Esophagus muscularis mucosa (tissue), 4 donors: ENCODE data around the gene LIME1.

Experiments
- EP300 ChIP-seq: sonication (generic); formaldehyde crosslinking; IDR thresholded peaks from one replicate; pipeline ENCODE4 v1.6.1; 2017; ENCODE audit warnings: antibody characterized with exemption
- POLR2A ChIP-seq: fragments of 450-650 bp; IDR thresholded peaks from one replicate; pipeline ENCODE4 v1.6.1; 2017; ENCODE audit warnings: antibody characterized with exemption, moderate library complexity, mild to moderate bottlenecking, low read depth
- TF ChIP-seq, protein P1 (sequence below), 3 experiments: fragments of 200-600 bp in 2 of 3; fragments of 450-650 bp in 1 of 3; sonication (generic) in 2 of 3; IDR thresholded peaks; one replicate each; pipeline ENCODE4 v1.5.1; 2017 to 2019; ENCODE audit warnings: antibody characterized with exemption in 3 of 3, mild to moderate bottlenecking in 2 of 3, moderate library complexity in 1 of 3

DNA sequence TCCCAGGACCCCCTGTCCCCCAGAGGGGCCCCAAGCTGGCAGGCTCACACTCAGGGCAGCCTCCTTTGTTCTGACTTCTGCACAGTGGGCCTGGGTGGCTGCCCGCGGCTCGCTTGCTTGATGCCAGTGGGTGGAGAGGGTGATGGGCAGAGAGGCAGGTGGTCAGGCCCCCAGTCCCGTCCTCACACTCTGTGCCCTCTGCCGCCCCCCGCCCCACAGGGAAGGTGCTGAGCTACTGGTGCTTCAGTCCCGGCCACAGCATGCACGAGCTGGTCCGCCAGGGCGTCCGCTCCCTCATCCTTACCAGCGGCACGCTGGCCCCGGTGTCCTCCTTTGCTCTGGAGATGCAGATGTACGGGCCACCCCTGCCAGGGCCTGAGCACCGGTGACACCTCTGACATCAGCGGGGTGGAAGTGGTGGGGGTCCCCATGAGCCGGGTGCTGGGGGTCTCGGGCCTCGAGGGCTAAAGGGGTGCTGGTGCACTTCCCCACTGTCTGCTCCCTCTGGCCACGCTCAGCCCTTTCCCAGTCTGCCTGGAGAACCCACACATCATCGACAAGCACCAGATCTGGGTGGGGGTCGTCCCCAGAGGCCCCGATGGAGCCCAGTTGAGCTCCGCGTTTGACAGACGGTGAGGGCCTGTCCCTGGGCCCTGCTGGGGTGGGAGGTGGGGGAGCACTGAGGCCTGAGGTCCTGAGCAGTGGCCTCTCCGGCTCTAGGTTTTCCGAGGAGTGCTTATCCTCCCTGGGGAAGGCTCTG lies 48.9 kb upstream of the LIME1 start:
- TF ChIP-seq, protein P1, sequence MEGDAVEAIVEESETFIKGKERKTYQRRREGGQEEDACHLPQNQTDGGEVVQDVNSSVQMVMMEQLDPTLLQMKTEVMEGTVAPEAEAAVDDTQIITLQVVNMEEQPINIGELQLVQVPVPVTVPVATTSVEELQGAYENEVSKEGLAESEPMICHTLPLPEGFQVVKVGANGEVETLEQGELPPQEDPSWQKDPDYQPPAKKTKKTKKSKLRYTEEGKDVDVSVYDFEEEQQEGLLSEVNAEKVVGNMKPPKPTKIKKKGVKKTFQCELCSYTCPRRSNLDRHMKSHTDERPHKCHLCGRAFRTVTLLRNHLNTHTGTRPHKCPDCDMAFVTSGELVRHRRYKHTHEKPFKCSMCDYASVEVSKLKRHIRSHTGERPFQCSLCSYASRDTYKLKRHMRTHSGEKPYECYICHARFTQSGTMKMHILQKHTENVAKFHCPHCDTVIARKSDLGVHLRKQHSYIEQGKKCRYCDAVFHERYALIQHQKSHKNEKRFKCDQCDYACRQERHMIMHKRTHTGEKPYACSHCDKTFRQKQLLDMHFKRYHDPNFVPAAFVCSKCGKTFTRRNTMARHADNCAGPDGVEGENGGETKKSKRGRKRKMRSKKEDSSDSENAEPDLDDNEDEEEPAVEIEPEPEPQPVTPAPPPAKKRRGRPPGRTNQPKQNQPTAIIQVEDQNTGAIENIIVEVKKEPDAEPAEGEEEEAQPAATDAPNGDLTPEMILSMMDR (IDR thresholded peaks at IDR 0.05): no peak
- TF ChIP-seq POLR2A: no peak
- TF ChIP-seq EP300: no peak
